C4-2B (cell line): Measurements from ENCODE around the gene NGFR.

Source experiments
- H3K27ac ChIP-seq: fragments of 450-650 bp; 2 replicates; pipeline ENCODE4 v1.5.1; 2017
- CTCF ChIP-seq: fragments of 450-650 bp; conservative IDR thresholded peaks from 2 replicates; pipeline ENCODE4 v1.5.1; 2017; ENCODE audit warnings: mild to moderate bottlenecking
- ZFX ChIP-seq: fragments of 450-650 bp; IDR thresholded peaks from 2 replicates; pipeline ENCODE4 v1.6.1; 2017

The NGFR gene

DNA sequence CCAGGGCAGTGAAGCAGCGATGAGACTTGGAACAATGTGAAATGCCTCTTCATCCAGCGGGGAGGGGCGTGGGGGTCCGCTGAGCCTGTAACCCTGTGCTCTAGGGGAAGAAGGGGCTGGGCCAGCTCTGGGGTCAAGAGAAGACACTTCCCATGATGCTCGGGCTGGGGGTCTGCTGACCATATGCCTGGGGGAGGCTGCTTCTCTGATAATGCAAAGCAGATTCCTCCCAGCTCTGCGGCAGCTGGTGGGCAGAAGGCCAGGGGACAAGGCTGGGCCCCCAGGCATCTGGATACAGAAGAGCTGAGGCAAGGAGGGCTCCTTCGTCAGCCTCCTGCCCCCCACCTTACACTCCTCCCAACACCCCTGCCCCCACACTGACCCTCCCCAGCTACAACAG lies 24.7 kb downstream of the NGFR start:
- TF ChIP-seq ZFX (no peak), CTCF (no peak)
- no peak overlapping the region for H3K27ac ChIP-seq

DNA sequence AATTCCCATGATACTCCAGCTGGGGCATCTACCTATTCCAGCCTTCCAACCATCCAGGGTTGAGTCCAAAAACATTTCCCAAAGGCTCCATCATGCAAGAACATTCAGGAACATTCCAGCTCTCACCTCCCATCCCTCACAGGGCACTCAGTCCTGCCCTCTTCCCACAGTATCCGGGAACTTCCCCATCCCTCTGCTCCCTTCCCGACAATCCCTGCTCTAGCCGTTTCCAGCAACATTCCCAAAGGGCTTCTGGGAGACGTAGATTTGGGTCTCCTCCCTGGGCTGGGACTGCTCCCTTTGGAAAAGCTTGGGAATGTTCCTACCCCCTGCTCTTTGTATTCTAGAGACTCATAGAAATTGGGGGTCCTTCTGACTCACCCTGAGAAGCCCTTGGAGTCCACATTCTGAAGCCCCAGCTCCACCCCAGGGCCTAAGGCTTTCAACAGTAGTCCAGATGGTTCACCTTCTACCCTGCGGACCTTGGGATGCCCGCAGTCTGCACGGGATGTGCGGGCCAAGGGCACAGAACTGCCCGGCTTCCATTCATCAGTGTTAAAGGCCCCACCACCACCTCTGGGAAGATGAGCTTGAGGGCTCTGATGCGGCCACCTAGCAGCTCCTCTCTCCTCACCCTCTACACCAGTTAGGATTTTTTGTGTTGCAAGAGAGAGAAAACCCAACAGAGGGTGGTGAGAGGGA lies 25.4 kb downstream of the NGFR start:
- TF ChIP-seq ZFX (no peak), CTCF (no peak)
- no peak overlapping the region for H3K27ac ChIP-seq

DNA sequence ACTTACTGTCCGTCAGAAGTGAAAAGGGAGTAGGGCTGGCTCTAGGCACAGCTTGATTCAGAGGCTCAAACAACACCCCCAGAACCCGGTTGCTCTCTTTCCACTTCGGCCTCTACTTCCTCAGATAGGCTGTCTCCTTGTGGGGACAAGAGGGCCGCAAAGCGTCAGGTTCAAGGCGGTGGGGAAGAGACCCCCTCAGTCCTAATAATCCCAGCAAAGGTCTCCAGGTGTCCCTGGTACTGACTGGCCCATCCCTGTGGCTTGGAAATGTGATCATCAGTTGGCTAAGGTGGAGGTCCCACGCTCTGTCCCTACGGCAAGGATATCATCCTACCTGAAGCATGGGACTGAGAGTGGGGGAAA lies 26.0 kb downstream of the NGFR start:
- H3K27ac ChIP-seq, result no peak overlapping the region
- TF ChIP-seq CTCF (no peak), ZFX (no peak)

DNA sequence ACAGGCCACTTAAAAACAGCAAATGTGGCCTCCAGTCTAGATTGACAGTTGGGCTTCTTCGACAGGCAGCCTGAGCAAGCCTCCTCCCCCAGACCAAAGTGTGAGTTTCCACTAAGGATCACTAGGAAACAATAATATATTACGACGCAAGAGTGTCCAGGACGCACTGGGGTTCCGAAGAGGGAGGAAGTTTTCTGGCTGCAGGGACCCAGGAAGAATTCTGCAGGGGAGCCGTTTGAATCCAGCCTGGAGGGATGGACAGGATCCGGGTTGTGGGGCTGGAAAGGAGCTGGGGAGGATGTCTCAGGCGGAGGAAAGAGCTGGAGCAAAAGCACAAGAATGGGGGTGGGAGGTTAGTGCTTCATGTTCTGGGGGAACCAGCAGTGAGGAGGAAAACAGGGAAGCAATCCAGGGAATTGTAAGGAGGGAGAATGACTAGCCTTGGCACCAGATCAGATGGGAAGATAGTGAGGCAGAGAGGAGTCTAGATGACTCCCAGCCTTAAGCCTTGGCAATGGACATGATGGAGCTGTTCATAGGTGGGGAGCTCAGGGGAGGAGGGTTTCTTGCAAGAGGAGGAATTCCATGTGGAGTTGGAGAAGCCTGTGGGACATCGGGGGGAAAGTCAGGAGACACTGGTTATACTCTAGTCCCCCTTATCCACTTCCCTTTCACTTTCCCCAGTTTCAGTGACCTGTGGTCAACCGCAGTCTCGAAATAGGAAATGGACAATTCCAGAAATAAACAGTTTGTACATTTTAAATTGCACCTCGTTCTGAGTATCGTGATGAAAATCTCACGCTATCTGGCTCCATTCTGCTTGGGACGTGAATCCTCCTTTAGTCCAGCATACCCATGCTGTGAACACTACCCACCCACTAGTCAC lies 26.6 kb downstream of the NGFR start:
- no peak for TF ChIP-seq CTCF
- TF ChIP-seq ZFX, result no peak
- H3K27ac ChIP-seq, result no peak overlapping the region

- no peak overlapping the region for H3K27ac ChIP-seq
- TF ChIP-seq CTCF (no peak), ZFX (no peak)
These were observed 27.3 kb downstream of the NGFR start for GRCh38 chr17:49522357-49522890.

DNA sequence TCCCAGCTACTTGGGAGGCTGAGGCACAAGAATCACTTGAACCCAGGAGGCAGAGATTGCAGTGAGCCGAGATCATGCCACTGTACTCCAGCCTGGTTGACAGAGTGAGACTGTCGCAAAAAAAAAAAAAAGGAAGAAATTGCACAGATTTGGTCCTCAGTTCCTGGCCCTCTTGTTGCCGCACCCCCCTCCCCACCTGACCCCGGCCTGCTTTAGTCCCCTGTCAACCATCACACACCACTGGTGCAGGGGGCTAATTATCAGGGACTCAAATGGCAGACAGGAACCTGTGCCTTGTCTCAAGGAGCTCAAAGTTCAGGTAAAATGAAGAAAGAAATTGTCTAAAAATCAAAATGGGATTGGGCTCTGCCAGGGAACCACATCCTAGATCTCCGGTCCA lies 28.1 kb downstream of the NGFR start:
- no peak overlapping the region for H3K27ac ChIP-seq
- no peak for TF ChIP-seq ZFX

DNA sequence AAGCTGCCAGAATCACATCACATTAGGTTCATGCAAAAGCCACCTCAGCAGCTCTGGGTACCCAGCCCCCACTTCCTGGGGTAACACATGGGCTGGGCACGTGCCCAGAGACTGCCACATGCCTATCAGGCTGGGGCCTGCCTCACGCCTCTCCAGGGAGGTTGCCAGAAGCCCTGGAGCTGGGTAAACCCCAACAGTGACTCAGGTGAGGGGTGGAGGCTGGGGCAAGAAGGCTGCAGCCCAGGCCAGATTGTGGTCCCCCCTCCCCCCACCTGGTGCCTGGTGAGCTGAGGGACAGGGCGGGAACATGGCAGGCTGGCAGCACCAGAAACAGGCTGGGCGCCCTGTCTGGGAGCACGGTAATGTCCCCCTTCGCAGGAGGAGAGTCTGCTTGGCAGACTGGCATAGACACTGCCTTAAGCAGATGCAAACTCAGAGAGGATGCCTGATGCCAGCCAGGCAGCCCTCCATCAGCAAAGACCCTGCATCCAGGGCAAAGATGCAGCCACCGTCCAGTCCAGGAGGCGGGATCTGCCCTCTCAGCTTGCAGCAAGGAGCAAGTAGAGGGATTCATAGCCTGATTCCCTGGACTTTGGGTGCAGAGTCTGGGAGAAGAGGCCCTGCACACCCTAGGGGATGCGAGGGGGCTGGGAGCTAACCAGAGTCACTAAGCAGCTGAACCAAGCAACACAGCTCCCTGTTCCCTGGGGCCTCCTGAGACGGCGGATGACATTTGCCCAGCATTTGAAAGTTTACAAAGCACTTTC lies 28.8 kb downstream of the NGFR start:
- no peak for TF ChIP-seq CTCF
- no peak for TF ChIP-seq ZFX
- H3K27ac ChIP-seq, result no peak overlapping the region
